Spleen (tissue), 11 donors: Measurements from ENCODE around the gene GPR150. TPM values are rescaled to one million over a fixed set of nuclear protein-coding genes. Genes with fewer than 3 reads are reported as not detected.

Experiments used
- DNase-seq: peaks from one replicate; pipeline ENCODE4 v3.0.0-alpha.2; 2020
- H3K27ac ChIP-seq, 8 donors: fragments of 200-600 bp; sonication (generic) in 7 of 8; 1 replicate in 4 of 8; 2 replicates in 4 of 8; pipeline versions ENCODE4 v1.5.0 to v1.8.0; 2016 to 2021; ENCODE audit warnings: inconsistent platforms in 4 of 8, mild to moderate bottlenecking in 4 of 8, moderate library complexity in 1 of 8
- H3K27me3 ChIP-seq, 7 donors: fragments of 200-600 bp; sonication (generic) in 6 of 7; replicated peaks in 1 of 7; 1 replicate in 4 of 7; 2 replicates in 3 of 7; pipeline versions ENCODE4 v1.5.0 to v1.8.0; 2016 to 2021; ENCODE audit warnings: inconsistent platforms in 3 of 7, mild to moderate bottlenecking in 1 of 7
- H3K36me3 ChIP-seq, 6 donors: fragments of 200-600 bp; sonication (generic) in 5 of 6; 1 replicate in 4 of 6; 2 replicates in 2 of 6; pipeline versions ENCODE4 v1.5.0 to v1.8.0; 2016 to 2021; ENCODE audit warnings: inconsistent platforms in 2 of 6
- H3K4me1 ChIP-seq, 6 donors: fragments of 200-600 bp; sonication (generic) in 5 of 6; 1 replicate in 3 of 6; 2 replicates in 3 of 6; pipeline versions ENCODE4 v1.5.0 to v1.8.0; 2016 to 2021; ENCODE audit warnings: inconsistent platforms in 3 of 6
- H3K4me3 ChIP-seq, 8 donors: fragments of 200-600 bp; sonication (generic) in 7 of 8; 1 replicate in 4 of 8; 2 replicates in 4 of 8; pipeline versions ENCODE4 v1.5.0 to v1.8.0; 2016 to 2021; ENCODE audit warnings: inconsistent platforms in 4 of 8, mild to moderate bottlenecking in 4 of 8, moderate library complexity in 2 of 8
- H3K9me3 ChIP-seq, 8 donors: fragments of 200-600 bp; sonication (generic) in 7 of 8; 1 replicate in 4 of 8; 2 replicates in 4 of 8; pipeline versions ENCODE4 v1.5.0 to v1.8.0; 2016 to 2021; ENCODE audit warnings: inconsistent platforms in 4 of 8
- POLR2A ChIP-seq, 3 donors: fragments of 450-650 bp; IDR thresholded peaks; one replicate each; pipeline ENCODE4 v1.5.1; 2017; ENCODE audit warnings: antibody characterized with exemption in 3 of 3, mild to moderate bottlenecking in 1 of 3
- POLR2AphosphoS5 ChIP-seq, 3 donors: sonication (generic); formaldehyde crosslinking; IDR thresholded peaks; one replicate each; pipeline ENCODE4 v1.5.1; 2017; ENCODE audit warnings: antibody characterized with exemption in 3 of 3
- WGBS, 5 donors: extraction: QIAGEN DNeasy Blood & Tissue Kit in 3 of 5; methylation state at CpG; one replicate each; pipeline versions ENCODE4 v1.1.5 to v1.1.7; 2013 to 2018; 5-methylcytosine and 5-hydroxymethylcytosine counted together
- intact Hi-C: fragments of 100-400 bp; cut with DNase I; formaldehyde crosslinking; loops from one replicate; pipeline ENCODE4 v1.15.0; 2023; ENCODE audit warnings: low total_unique reads
- polyA plus RNA-seq, 3 donors: library from polyadenylated mRNA; stranded (reverse); fragments of 200-250 nt; gene quantifications; one replicate each; pipeline ENCODE4 v1.2.1, GENCODE V29; 2013
- total RNA-seq, 7 donors: library from RNA; depleted of rRNA in 3 of 7; stranded (reverse); fragments of >200 nt in 3 of 7; fragmentation: NEBNext Ultra II Directional in 4 of 7; extraction: Animal tissue kit (Norgen Biotek cat#: 25700) in 4 of 7; gene quantifications; one replicate each; pipeline versions ENCODE4 v1.1.0 to v1.2.1, GENCODE V29; 2016 to 2021
- TF ChIP-seq, protein P1 (sequence below), 11 experiments: fragments of 200-600 bp in 7 of 11; fragments of 450-650 bp in 4 of 11; sonication (generic) in 4 of 11; IDR thresholded peaks in 8 of 11; conservative IDR thresholded peaks in 3 of 11; 1 replicate in 7 of 11; 2 replicates in 4 of 11; pipeline versions ENCODE4 v1.4.0 to v1.8.0; 2016 to 2021; ENCODE audit warnings: antibody characterized with exemption in 11 of 11, inconsistent platforms in 4 of 11, mild to moderate bottlenecking in 1 of 11
- donor health status: healthy with polysubstance abuse.
- donor health status: DM: no; HTN: no; CAD: no; lungs with moderate emphysema.
- donor health status: DM: no; HTN: no; CAD: no.
- donor health status: Bipolar disorder and iron deficiency.
- donor health status: healthy.
- donor health status: DM: no; HTN: no; CAD: no.
- donor health status: DM: yes; HTN: yes; CAD: no.

Gene GPR150
- total and polyA plus RNA-seq, 10 donors: 0.23 to 1.1 (median 0.65) TPM; not detected in 2

DNA sequence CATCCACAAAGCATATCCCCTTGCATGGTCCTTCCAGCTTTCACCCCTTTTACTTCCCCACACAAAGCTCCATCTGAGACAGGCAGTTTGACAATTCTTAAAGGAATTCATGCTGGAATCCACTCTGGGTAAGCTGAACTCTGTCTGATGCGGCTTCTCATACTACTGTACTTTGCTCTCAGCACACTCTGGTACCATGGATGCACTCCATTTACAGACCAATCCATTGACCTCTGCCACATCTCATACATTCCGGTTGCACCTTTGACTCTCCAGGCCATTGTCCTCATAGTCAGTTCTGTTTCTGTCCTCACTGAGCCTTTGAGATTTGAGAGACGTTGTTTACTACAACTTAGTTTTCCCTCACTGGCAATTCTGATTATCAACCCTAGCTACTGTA, 50.7 kb downstream of the GPR150 start:
- H3K27ac ChIP-seq: no peak overlapping the region
- intact Hi-C loops: no loop called here
- no peaks in the 10 kb centered on the region for H3K9me3 ChIP-seq

More for the DNA sequence above, 50.7 kb downstream of the GPR150 start:
- Histone ChIP-seq H3K27me3 (no peaks in the 10 kb centered on the region), H3K4me3 (no peak overlapping the region), H3K36me3 (no peaks in the 10 kb centered on the region), H3K4me1 (peaks cover 0 to 17% (median 0%) of the 10 kb centered on the region in 6 donors)
- WGBS, 5 donors: 92 to 99% (median 94%) methylated on average over 3 of the region's 3 CpGs
- no peak for TF ChIP-seq POLR2AphosphoS5 (IDR thresholded peaks at IDR 0.05)
- TF ChIP-seq, protein P1, sequence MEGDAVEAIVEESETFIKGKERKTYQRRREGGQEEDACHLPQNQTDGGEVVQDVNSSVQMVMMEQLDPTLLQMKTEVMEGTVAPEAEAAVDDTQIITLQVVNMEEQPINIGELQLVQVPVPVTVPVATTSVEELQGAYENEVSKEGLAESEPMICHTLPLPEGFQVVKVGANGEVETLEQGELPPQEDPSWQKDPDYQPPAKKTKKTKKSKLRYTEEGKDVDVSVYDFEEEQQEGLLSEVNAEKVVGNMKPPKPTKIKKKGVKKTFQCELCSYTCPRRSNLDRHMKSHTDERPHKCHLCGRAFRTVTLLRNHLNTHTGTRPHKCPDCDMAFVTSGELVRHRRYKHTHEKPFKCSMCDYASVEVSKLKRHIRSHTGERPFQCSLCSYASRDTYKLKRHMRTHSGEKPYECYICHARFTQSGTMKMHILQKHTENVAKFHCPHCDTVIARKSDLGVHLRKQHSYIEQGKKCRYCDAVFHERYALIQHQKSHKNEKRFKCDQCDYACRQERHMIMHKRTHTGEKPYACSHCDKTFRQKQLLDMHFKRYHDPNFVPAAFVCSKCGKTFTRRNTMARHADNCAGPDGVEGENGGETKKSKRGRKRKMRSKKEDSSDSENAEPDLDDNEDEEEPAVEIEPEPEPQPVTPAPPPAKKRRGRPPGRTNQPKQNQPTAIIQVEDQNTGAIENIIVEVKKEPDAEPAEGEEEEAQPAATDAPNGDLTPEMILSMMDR (IDR thresholded peaks at IDR 0.05 in 8 of 11, conservative IDR thresholded peaks at IDR 0.05 in 3 of 11): no peak
- no peak for TF ChIP-seq POLR2A (IDR thresholded peaks at IDR 0.05)
- no peak for DNase-seq

Other genes with a start within 250 kb of the GPR150 start
- not detected for gene FAM81B, start 228.7 kb upstream of the GPR150 start, total RNA-seq
- gene FAM81B, start 228.7 kb upstream of the GPR150 start, polyA plus RNA-seq: under 1 TPM in 2 of 3 donors, not detected in 1; 0.13 to 0.61 TPM
- 10 to 100 TPM; 52.8 to 92.0 (median 79.4) TPM for gene SKIC3, start 65.1 kb upstream of the GPR150 start, total RNA-seq
- gene SKIC3, start 65.1 kb upstream of the GPR150 start, polyA plus RNA-seq: 10 to 100 TPM; 18.6 to 18.9 (median 18.6) TPM
- 1 to 10 TPM; 1.9 to 7.9 (median 3.5) TPM for gene ARSK, start 65.0 kb upstream of the GPR150 start, total RNA-seq
- gene ARSK, start 65.0 kb upstream of the GPR150 start, polyA plus RNA-seq: 1 to 10 TPM; 1.6 to 3.2 (median 2.2) TPM
- gene RFESD, start 26.7 kb downstream of the GPR150 start, total RNA-seq: 1 to 10 TPM; 2.2 to 6.5 (median 3.6) TPM
- 1 to 10 TPM; 1.3 to 3.2 (median 2.5) TPM for gene RFESD, start 26.7 kb downstream of the GPR150 start, polyA plus RNA-seq
- 1 to 10 TPM in 3 of 7 donors, under 1 TPM in 3, not detected in 1; 0.23 to 2.1 (median 1.0) TPM for gene SPATA9, start 62.9 kb downstream of the GPR150 start, total RNA-seq
- gene SPATA9, start 62.9 kb downstream of the GPR150 start, polyA plus RNA-seq: 1 to 10 TPM in 2 of 3 donors, under 1 TPM in 1; 0.70 to 2.8 (median 1.1) TPM
- gene RHOBTB3, start 111.2 kb downstream of the GPR150 start, total RNA-seq: 10 to 100 TPM; 33.2 to 71.1 (median 43.5) TPM
- 1 to 10 TPM; 4.5 to 9.0 (median 5.2) TPM for gene RHOBTB3, start 111.2 kb downstream of the GPR150 start, polyA plus RNA-seq
- gene GLRX, start 202.6 kb downstream of the GPR150 start, total RNA-seq: 100 to 1,000 TPM in 2 of 7 donors, 10 to 100 TPM in 5; 59.3 to 130 (median 68.7) TPM
- 100 to 1,000 TPM in 2 of 3 donors, 10 to 100 TPM in 1; 85.2 to 149 (median 108) TPM for gene GLRX, start 202.6 kb downstream of the GPR150 start, polyA plus RNA-seq